Cardiac muscle cell (in vitro differentiated cells and primary cell): Measurements from ENCODE around the gene MCAT. TPM values are rescaled to one million over a fixed set of nuclear protein-coding genes. Genes with fewer than 3 reads are reported as not detected.
A peak's percentile ranks its signal among the peaks of the same experiment; 100 is the strongest.

Experiments used
- DNase-seq, 2 donors: peaks; one replicate each; pipeline versions ENCODE4 v3.0.0 to v3.0.0-alpha.2; 2010 to 2017; ENCODE audit warnings: low read depth in 1 of 2, low spot score in 1 of 2
- H3K27ac ChIP-seq: fragments of 200-600 bp; sonication (generic); 2 replicates; pipeline ENCODE4 v1.5.1; 2016
- H3K27me3 ChIP-seq: fragments of 200-600 bp; sonication (generic); 2 replicates; pipeline ENCODE4 v1.6.0; 2016; ENCODE audit warnings: control low read depth
- H3K36me3 ChIP-seq: fragments of 200-600 bp; sonication (generic); 2 replicates; pipeline ENCODE4 v1.5.1; 2016; ENCODE audit warnings: control low read depth
- H3K4me1 ChIP-seq: fragments of 200-600 bp; sonication (generic); 2 replicates; pipeline ENCODE4 v1.8.1; 2017; ENCODE audit warnings: low read depth, mild to moderate bottlenecking, mixed run types
- H3K4me3 ChIP-seq: fragments of 200-600 bp; sonication (generic); 2 replicates; pipeline ENCODE4 v1.5.1; 2016; ENCODE audit warnings: mild to moderate bottlenecking
- H3K9me3 ChIP-seq: fragments of 200-600 bp; sonication (generic); 2 replicates; pipeline ENCODE4 v1.5.1; 2017; ENCODE audit warnings: low read depth, mild to moderate bottlenecking, control low read depth
- CTCF ChIP-seq: IDR thresholded peaks from 2 replicates; pipeline ENCODE4 v1.5.1; 2012; ENCODE audit warnings: low read depth, mild to moderate bottlenecking, low read length
- polyA plus RNA-seq: library from polyadenylated mRNA; unstranded; fragments of >200 nt; fragmentation: Nextera tagmentation; extraction: Ambion mirVana; gene quantifications from 2 replicates; pipeline ENCODE4 v1.2.1, GENCODE V29; 2016
- total RNA-seq: library from RNA; depleted of rRNA; stranded (reverse); fragments of >200 nt; gene quantifications from 2 replicates; pipeline ENCODE4 v1.2.3, GENCODE V29; 2016

Gene MCAT
- total and polyA plus RNA-seq, 2 experiments from 2014 or later = 46.8 to 47.1 TPM

GRCh38 chr22:43113526-43114251, 29.5 kb downstream of the MCAT start:
- Histone ChIP-seq H3K4me1 (no peaks in the 10 kb centered on the region), H3K27me3 (peaks cover 28% of the 10 kb centered on the region), H3K27ac (no peak overlapping the region), H3K36me3 (no peaks in the 10 kb centered on the region), H3K9me3 (no peaks in the 10 kb centered on the region), H3K4me3 (no peak overlapping the region)
- TF ChIP-seq CTCF = no peak
- no peak for DNase-seq

- no peak for TF ChIP-seq CTCF
- no peaks in the 10 kb centered on the region for H3K4me1 ChIP-seq
- peaks cover 28% of the 10 kb centered on the region for H3K27me3 ChIP-seq
- H3K27ac ChIP-seq = no peak overlapping the region
- H3K4me3 ChIP-seq = peak overlapping the region; percentile 49
- no peaks in the 10 kb centered on the region for H3K9me3 ChIP-seq
- DNase-seq = peak in 1 of 2 donors; percentile 34
- H3K36me3 ChIP-seq = no peaks in the 10 kb centered on the region
Measured at GRCh38 chr22:43110927-43111623, 32.1 kb downstream of the MCAT start.

- Histone ChIP-seq H3K36me3 (no peaks in the 10 kb centered on the region), H3K27ac (no peak within 1 kb of the TSS), H3K4me3 (peak within 1 kb of the TSS; percentile 49), H3K4me1 (no peaks in the 10 kb centered on the region), H3K9me3 (no peaks in the 10 kb centered on the region), H3K27me3 (peaks cover 28% of the 10 kb centered on the region)
- peak; percentile 31 for TF ChIP-seq CTCF
- DNase-seq = peak; percentile 35 to 75
Measured at GRCh38 chr22:43110444-43110926, 32.7 kb downstream of the MCAT start, which contains the start of gene BIK. Gene BIK (plus strand): TSS chr22:43110750. CDS start chr22:43124023, 13,273 bp downstream.

- no peaks in the 10 kb centered on the region for H3K9me3 ChIP-seq
- H3K27me3 ChIP-seq = peaks cover 28% of the 10 kb centered on the region
- no peak for DNase-seq
- no peaks in the 10 kb centered on the region for H3K36me3 ChIP-seq
- no peak overlapping the region for H3K27ac ChIP-seq
- TF ChIP-seq CTCF = no peak
- peaks cover under 1% of the 10 kb centered on the region for H3K4me1 ChIP-seq
- H3K4me3 ChIP-seq = peak overlapping the region; percentile 49
Measured at GRCh38 chr22:43109921-43110443, 33.2 kb downstream of the MCAT start.

GRCh38 chr22:43109511-43109910, 33.7 kb downstream of the MCAT start:
- TF ChIP-seq CTCF = no peak
- H3K27ac ChIP-seq = no peak overlapping the region
- no peak for DNase-seq
- H3K27me3 ChIP-seq = peaks cover 28% of the 10 kb centered on the region
- peaks cover 6% of the 10 kb centered on the region for H3K4me1 ChIP-seq
- no peak overlapping the region for H3K4me3 ChIP-seq
- no peaks in the 10 kb centered on the region for H3K9me3 ChIP-seq
- no peaks in the 10 kb centered on the region for H3K36me3 ChIP-seq
